A673 (cell line): ENCODE results near the gene MCRS1. TPM values are rescaled to one million over a fixed set of nuclear protein-coding genes. Genes with fewer than 3 reads are reported as not detected.
A peak's percentile ranks its signal among the peaks of the same experiment; 100 is the strongest.

Experiments used
- BruUV-seq: library from RNA; stranded (reverse); fragments of 400-500 nt; replicated peaks from 2 replicates; lab custom pipeline; 2021; lab: Mats Ljungman, UMichigan
- CTCF ChIA-PET: fragments of 300-600 bp; sonication (Branson Sonifier 250); formaldehyde crosslinking; loops from one replicate; lab custom pipeline; 2022; ENCODE audit warnings: antibody characterized with exemption; lab: Charles Lee
- POLR2A ChIA-PET: fragments of 300-600 bp; sonication (Branson Sonifier 250); formaldehyde crosslinking; loops from one replicate; lab custom pipeline; 2022; ENCODE audit warnings: antibody characterized with exemption; ENCODE audit not compliant: low non-redundant PET; lab: Charles Lee
- DNase-seq: peaks from one replicate; pipeline ENCODE4 v3.0.0-alpha.2; 2015; ENCODE audit warnings: low spot score
- H3K27ac ChIP-seq: fragments of 200-600 bp; sonication (generic); 2 replicates; pipeline ENCODE4 v1.5.1; 2016; ENCODE audit warnings: mixed run types, low read depth, mild to moderate bottlenecking, mixed read lengths, antibody characterized with exemption, low read length; ENCODE audit not compliant: poor library complexity, severe bottlenecking
- H3K27me3 ChIP-seq: fragments of 200-600 bp; sonication (generic); replicated peaks from 2 replicates; pipeline ENCODE4 v1.6.1; 2017; ENCODE audit warnings: mixed run types, low read depth, mild to moderate bottlenecking, mixed read lengths, antibody characterized with exemption, low read length; ENCODE audit not compliant: insufficient read depth, poor library complexity
- H3K36me3 ChIP-seq: fragments of 200-600 bp; sonication (generic); 2 replicates; pipeline ENCODE4 v1.6.1; 2016; ENCODE audit warnings: mixed run types, mild to moderate bottlenecking, mixed read lengths, antibody characterized with exemption, low read length; ENCODE audit not compliant: insufficient read depth, poor library complexity, severe bottlenecking
- H3K4me1 ChIP-seq: fragments of 200-600 bp; sonication (generic); 2 replicates; pipeline ENCODE4 v1.6.1; 2017; ENCODE audit warnings: mixed run types, mild to moderate bottlenecking, mixed read lengths, antibody characterized with exemption, low read length; ENCODE audit not compliant: insufficient read depth, poor library complexity, severe bottlenecking
- H3K4me3 ChIP-seq: fragments of 200-600 bp; sonication (generic); 2 replicates; pipeline ENCODE4 v1.5.1; 2016; ENCODE audit warnings: low read depth, mixed run types, mild to moderate bottlenecking, mixed read lengths, low read length; ENCODE audit not compliant: poor library complexity, severe bottlenecking
- H3K9me3 ChIP-seq: fragments of 200-600 bp; sonication (generic); 2 replicates; pipeline ENCODE4 v1.6.1; 2016; ENCODE audit warnings: mixed run types, low read depth, mild to moderate bottlenecking, mixed read lengths, antibody characterized with exemption, low read length; ENCODE audit not compliant: poor library complexity, severe bottlenecking
- CTCF ChIP-seq: fragments of 300-800, 200-600 bp; sonication (generic); conservative IDR thresholded peaks from 2 replicates; pipeline ENCODE4 v1.5.1; 2017; ENCODE audit warnings: low read depth, mild to moderate bottlenecking, antibody characterized with exemption, low read length, moderate library complexity, mixed read lengths
- EZH2 ChIP-seq: fragments of 200-600 bp; sonication (generic); IDR thresholded peaks from 2 replicates; pipeline ENCODE4 v1.6.1; 2017; ENCODE audit warnings: borderline replicate concordance, low read depth, mild to moderate bottlenecking, mixed read lengths, antibody characterized with exemption, low read length; ENCODE audit not compliant: poor library complexity, severe bottlenecking
- intact Hi-C: fragments of 100-400 bp; cut with micrococcal nuclease; formaldehyde crosslinking; loops from one replicate; pipeline ENCODE4 v1.10.0; 2022; ENCODE audit not compliant: unreplicated experiment
- total RNA-seq: library from RNA; stranded (reverse); gene quantifications from 2 replicates; pipeline ENCODE4 v1.2.3, GENCODE V29; 2021

MCRS1 gene
- total RNA-seq, 1 experiment from 2014 or later: 79.6 TPM

- Histone ChIP-seq H3K27me3 (no peaks in the 10 kb centered on the region), H3K4me1 (peaks cover 8% of the 10 kb centered on the region), H3K9me3 (no peaks in the 10 kb centered on the region), H3K36me3 (peaks cover 45% of the 10 kb centered on the region), H3K4me3 (peak overlapping the region; percentile 89), H3K27ac (no peak overlapping the region)
- POLR2A ChIA-PET: interaction anchor here (0.6 kb wide), 1 partner anchor 276 kb away, joined by 3 read pairs; no protein-coding TSS in a partner anchor
- TF ChIP-seq EZH2 (no peak), CTCF (no peak)
- intact Hi-C loops: no loop called here
- DNase-seq: no peak
- CTCF ChIA-PET: no interaction called here
- no TSS peak for BruUV-seq
Observed at GRCh38 chr12:49566361-49566760, 1.6 kb downstream of the MCRS1 start.

- H3K27me3 ChIP-seq: no peaks in the 10 kb centered on the region
- TF ChIP-seq EZH2: no peak
- TF ChIP-seq CTCF: no peak
- no TSS peak for BruUV-seq
- no peak overlapping the region for H3K4me3 ChIP-seq
- no peak overlapping the region for H3K27ac ChIP-seq
- ChIA-PET POLR2A (interaction anchor here (0.6 kb wide), 1 partner anchor 66 kb away, joined by 3 read pairs; no protein-coding TSS in a partner anchor), CTCF (no interaction called here)
- intact Hi-C loops: no loop called here
- H3K9me3 ChIP-seq: no peaks in the 10 kb centered on the region
- DNase-seq: no peak
- H3K36me3 ChIP-seq: peaks cover 52% of the 10 kb centered on the region
- H3K4me1 ChIP-seq: peaks cover 8% of the 10 kb centered on the region
Observed at GRCh38 chr12:49565406-49566265, 2.3 kb downstream of the MCRS1 start.

- peaks cover 8% of the 10 kb centered on the region for H3K4me1 ChIP-seq
- no peak overlapping the region for H3K27ac ChIP-seq
- no TSS peak for BruUV-seq
- H3K9me3 ChIP-seq: no peaks in the 10 kb centered on the region
- POLR2A ChIA-PET: interaction anchor here (0.6 kb wide), 1 partner anchor 65 kb away, joined by 3 read pairs; no protein-coding TSS in a partner anchor
- no peak for DNase-seq
- intact Hi-C loops: no loop called here
- H3K27me3 ChIP-seq: no peaks in the 10 kb centered on the region
- CTCF ChIA-PET: no interaction called here
- TF ChIP-seq EZH2 (no peak), CTCF (no peak)
- H3K36me3 ChIP-seq: peaks cover 60% of the 10 kb centered on the region
- H3K4me3 ChIP-seq: no peak overlapping the region
Observed at GRCh38 chr12:49564686-49565405, 3.1 kb downstream of the MCRS1 start.
